RWPE1 (cell line): ENCODE results near the gene HSD17B11.
A peak's percentile ranks its signal among the peaks of the same experiment; 100 is the strongest.
"Not testable (repeated sequence)": the region's sequence is repeated elsewhere in the genome, so short reads cannot be mapped to it uniquely, and the experiment has no call there.

Experiments used
- CTCF ChIA-PET: fragments of 350-600 bp; sonication (Branson Sonifier 250); formaldehyde crosslinking; extraction: SDS; loops from one replicate; lab custom pipeline; 2021; lab: Yijun Ruan, JAX
- POLR2A ChIA-PET: fragments of 400-600 bp; formaldehyde crosslinking; extraction: SDS; loops from one replicate; lab custom pipeline; 2020; ENCODE audit warnings: antibody characterized with exemption; ENCODE audit not compliant: low non-redundant PET; lab: Yijun Ruan, JAX
- DNase-seq: peaks from one replicate; pipeline ENCODE4 v3.0.0; 2012; ENCODE audit warnings: low spot score
- H3K27ac ChIP-seq: fragments of 450-650 bp; 2 replicates; pipeline ENCODE4 v1.5.1; 2017
- TF ChIP-seq, protein P1 (sequence below): fragments of 450-650 bp; conservative IDR thresholded peaks from 2 replicates; pipeline ENCODE4 v1.5.1; 2017; ENCODE audit warnings: low read depth, mild to moderate bottlenecking

The HSD17B11 gene

DNA sequence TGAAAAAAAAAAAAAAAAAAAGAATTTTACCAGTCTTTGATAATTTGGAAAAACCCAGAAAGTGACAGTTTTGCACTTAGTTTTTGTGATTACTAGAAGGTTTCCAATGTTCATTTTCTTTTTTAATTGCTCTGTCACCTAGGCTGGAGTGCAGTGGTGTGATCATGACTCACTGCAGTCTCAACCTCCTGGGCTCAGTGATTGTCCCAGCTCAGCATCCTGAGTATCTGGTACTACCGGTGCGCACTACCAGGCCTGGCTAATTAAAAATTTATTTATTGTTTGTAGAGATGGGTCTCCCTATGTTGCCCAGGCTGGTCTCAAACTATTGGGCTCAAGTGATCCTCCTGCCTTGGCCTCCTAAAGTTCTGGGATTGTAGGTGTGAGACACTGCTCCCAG lies 34.7 kb upstream of the HSD17B11 start:
- TF ChIP-seq, protein P1, sequence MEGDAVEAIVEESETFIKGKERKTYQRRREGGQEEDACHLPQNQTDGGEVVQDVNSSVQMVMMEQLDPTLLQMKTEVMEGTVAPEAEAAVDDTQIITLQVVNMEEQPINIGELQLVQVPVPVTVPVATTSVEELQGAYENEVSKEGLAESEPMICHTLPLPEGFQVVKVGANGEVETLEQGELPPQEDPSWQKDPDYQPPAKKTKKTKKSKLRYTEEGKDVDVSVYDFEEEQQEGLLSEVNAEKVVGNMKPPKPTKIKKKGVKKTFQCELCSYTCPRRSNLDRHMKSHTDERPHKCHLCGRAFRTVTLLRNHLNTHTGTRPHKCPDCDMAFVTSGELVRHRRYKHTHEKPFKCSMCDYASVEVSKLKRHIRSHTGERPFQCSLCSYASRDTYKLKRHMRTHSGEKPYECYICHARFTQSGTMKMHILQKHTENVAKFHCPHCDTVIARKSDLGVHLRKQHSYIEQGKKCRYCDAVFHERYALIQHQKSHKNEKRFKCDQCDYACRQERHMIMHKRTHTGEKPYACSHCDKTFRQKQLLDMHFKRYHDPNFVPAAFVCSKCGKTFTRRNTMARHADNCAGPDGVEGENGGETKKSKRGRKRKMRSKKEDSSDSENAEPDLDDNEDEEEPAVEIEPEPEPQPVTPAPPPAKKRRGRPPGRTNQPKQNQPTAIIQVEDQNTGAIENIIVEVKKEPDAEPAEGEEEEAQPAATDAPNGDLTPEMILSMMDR: no peak
- no peak overlapping the region for H3K27ac ChIP-seq
- ChIA-PET CTCF (no interaction called here), POLR2A (no interaction called here)
- no peak for DNase-seq

GRCh38 chr4:87424099-87424543 lies 33.1 kb upstream of the HSD17B11 start:
- POLR2A ChIA-PET, DNase-seq: not testable (repeated sequence)
- peak overlapping the region; percentile 23; the same call in 1 of the 2 replicates for H3K27ac ChIP-seq
- CTCF ChIA-PET: interaction anchor here (0.6 to 1.1 kb wide), 3 partner anchors 12 to 239 kb away, joined by 3 to 4 read pairs (median 3); no protein-coding TSS in a partner anchor

- peak overlapping the region; percentile 96 for H3K27ac ChIP-seq
- TF ChIP-seq, protein P1: peak; percentile 40
- ChIA-PET POLR2A (no interaction called here), CTCF (interaction anchor here (0.6 to 1.1 kb wide), 2 partner anchors 13 to 47 kb away, joined by 3 read pairs; no protein-coding TSS in a partner anchor)
- peak; percentile 24 for DNase-seq
Observed at GRCh38 chr4:87423317-87424098, 32.5 kb upstream of the HSD17B11 start.

GRCh38 chr4:87422104-87423052 lies 31.4 kb upstream of the HSD17B11 start, which contains the start of gene NUDT9:
Gene NUDT9 (plus strand): TSS chr4:87422573. CDS start chr4:87422906, 333 bp downstream.
- H3K27ac ChIP-seq: peak within 1 kb of the TSS; percentile 96
- CTCF ChIA-PET: interaction anchor here (0.6 to 0.7 kb wide), 4 partner anchors 60 to 230 kb away, joined by 3 read pairs; no protein-coding TSS in a partner anchor

DNA sequence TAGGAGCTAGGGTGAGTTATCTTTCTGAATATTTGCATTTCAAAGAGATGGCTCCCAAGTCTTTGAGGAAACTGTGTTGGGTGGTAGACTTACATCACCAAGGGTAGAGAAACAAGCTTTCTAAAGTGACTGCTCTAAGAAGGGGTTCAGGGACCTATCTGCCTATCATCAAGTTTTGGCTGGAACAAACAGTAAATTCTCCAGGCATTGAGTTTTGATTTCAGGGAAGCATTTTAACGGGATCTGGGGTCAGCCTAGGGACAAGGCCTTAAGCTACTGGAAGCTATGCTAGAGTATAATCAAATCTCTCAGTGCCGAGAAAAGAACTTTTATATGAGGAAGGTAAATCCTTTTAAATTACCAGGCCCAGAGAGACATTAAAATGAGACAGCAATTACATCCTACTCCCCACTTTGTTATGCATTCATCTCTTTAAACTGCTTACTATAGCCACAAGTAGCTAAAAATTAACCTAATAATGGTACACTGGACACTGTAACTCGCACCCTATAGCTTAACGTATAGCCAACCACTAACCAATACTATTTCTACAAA lies 29.4 kb upstream of the HSD17B11 start:
- ChIA-PET POLR2A (interaction anchor here (0.6 kb wide), 1 partner anchor 737 kb away, joined by 3 read pairs; no protein-coding TSS in a partner anchor), CTCF (interaction anchor here (0.6 to 1.0 kb wide), 3 partner anchors 20 to 955 kb away, joined by 3 to 8 read pairs (median 4); no protein-coding TSS in a partner anchor)
- no peak for DNase-seq
- TF ChIP-seq, protein P1: no peak
- H3K27ac ChIP-seq: no peak overlapping the region

More at GRCh38 chr4:87422104-87423052, 31.4 kb upstream of the HSD17B11 start, which contains the start of gene NUDT9:
- TF ChIP-seq, protein P1: no peak
- POLR2A ChIA-PET: interaction anchor here (0.8 kb wide), 1 partner anchor 40 kb away, joined by 3 read pairs; no protein-coding TSS in a partner anchor
- DNase-seq: peak; percentile 89

GRCh38 chr4:87419578-87420249 lies 28.7 kb upstream of the HSD17B11 start:
- POLR2A ChIA-PET: interaction anchor here (0.6 kb wide), 1 partner anchor 738 kb away, joined by 3 read pairs; no protein-coding TSS in a partner anchor
- TF ChIP-seq, protein P1: no peak
- CTCF ChIA-PET: interaction anchor here (0.6 kb wide), 1 partner anchor 955 kb away, joined by 8 read pairs; no protein-coding TSS in a partner anchor
- DNase-seq: no peak
- H3K27ac ChIP-seq: no peak overlapping the region

GRCh38 chr4:87418410-87418809 lies 27.4 kb upstream of the HSD17B11 start:
- CTCF ChIA-PET, DNase-seq, POLR2A ChIA-PET, H3K27ac ChIP-seq: not testable (repeated sequence)
